OCI-LY3 (cell line): ENCODE results near the gene TAL2.

Experiments used
- EZH2phosphoT487 ChIP-seq: fragments of 200-600 bp; shearing (Covaris generic); IDR thresholded peaks from 2 replicates; pipeline ENCODE4 v1.6.1; 2018; ENCODE audit warnings: antibody characterized with exemption, mixed run types, low read depth
- TF ChIP-seq, protein P1 (sequence below): fragments of 200-600, 300-600 bp; sonication (generic); IDR thresholded peaks from 2 replicates; pipeline ENCODE4 v1.5.1; 2014; ENCODE audit warnings: antibody characterized with exemption, low read length, low read depth

DNA sequence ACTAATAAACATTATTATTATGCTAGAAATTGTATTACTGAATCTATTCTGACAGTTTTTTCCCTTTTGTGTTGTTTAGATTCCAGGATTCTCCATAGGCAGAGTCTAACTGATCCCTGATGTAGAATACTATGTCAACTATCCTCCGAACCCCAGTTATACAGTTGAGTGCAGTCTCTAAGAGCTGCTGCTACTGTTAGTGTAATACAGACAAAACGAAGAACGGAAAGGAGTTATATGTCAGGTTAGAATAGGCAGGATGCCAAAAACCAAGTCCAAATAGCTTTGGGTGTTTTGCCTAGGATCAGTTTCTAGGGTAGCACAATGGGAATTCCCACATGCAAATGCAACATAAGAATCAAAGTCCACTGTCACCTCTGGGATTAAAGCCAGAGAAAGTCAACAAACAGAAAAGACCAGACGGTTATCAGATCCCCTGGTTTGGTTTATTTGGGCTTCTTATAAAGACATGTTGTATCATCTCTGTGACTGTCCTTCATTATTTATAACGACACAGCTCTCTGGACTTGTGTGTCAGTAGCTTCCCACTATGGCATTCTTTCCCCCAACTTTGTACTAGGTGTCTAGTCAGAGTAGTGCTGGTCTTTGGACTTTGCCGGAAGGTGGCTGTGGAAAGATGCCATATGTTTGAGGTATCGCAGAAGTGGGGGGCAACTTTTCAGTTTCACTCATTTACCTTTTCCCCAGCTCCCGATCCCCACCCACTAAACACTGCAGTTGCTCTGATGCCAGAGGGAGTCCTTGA, 17.2 kb downstream of the TAL2 start:
- TF ChIP-seq, protein P1, sequence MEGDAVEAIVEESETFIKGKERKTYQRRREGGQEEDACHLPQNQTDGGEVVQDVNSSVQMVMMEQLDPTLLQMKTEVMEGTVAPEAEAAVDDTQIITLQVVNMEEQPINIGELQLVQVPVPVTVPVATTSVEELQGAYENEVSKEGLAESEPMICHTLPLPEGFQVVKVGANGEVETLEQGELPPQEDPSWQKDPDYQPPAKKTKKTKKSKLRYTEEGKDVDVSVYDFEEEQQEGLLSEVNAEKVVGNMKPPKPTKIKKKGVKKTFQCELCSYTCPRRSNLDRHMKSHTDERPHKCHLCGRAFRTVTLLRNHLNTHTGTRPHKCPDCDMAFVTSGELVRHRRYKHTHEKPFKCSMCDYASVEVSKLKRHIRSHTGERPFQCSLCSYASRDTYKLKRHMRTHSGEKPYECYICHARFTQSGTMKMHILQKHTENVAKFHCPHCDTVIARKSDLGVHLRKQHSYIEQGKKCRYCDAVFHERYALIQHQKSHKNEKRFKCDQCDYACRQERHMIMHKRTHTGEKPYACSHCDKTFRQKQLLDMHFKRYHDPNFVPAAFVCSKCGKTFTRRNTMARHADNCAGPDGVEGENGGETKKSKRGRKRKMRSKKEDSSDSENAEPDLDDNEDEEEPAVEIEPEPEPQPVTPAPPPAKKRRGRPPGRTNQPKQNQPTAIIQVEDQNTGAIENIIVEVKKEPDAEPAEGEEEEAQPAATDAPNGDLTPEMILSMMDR, result no peak
- TF ChIP-seq EZH2phosphoT487, result no peak
